ENCODE results near the gene GABBR2.

The GABBR2 gene

GRCh38 chr9:98575379-98576346, 133.1 kb downstream of the GABBR2 start:
- H3K27ac ChIP-seq = no peak overlapping the region
- DNase-seq (ENCODE audit: low read depth, low spot score) = peak; percentile 50

GRCh38 chr9:98573749-98574278, 134.9 kb downstream of the GABBR2 start:
- no peak overlapping the region for H3K27ac ChIP-seq
- DNase-seq (ENCODE audit: low read depth, low spot score) = no peak

GRCh38 chr9:98572796-98573195, 135.9 kb downstream of the GABBR2 start:
- no peak for DNase-seq (ENCODE audit: low read depth, low spot score)
- no peak overlapping the region for H3K27ac ChIP-seq

GRCh38 chr9:98572054-98572627, 136.6 kb downstream of the GABBR2 start:
- no peak for DNase-seq (ENCODE audit: low read depth, low spot score)
- H3K27ac ChIP-seq = no peak overlapping the region

GRCh38 chr9:98571643-98572042, 137.1 kb downstream of the GABBR2 start:
- no peak overlapping the region for H3K27ac ChIP-seq
- DNase-seq (ENCODE audit: low read depth, low spot score) = no peak

GRCh38 chr9:98570663-98571440, 137.9 kb downstream of the GABBR2 start:
- H3K27ac ChIP-seq = no peak overlapping the region
- no peak for DNase-seq (ENCODE audit: low read depth, low spot score)

GRCh38 chr9:98570055-98570454, 138.7 kb downstream of the GABBR2 start:
- DNase-seq (ENCODE audit: low read depth, low spot score) = no peak
- no peak overlapping the region for H3K27ac ChIP-seq

- no peak for DNase-seq (ENCODE audit: low read depth, low spot score)
Measured at GRCh38 chr9:98569491-98569890, 139.2 kb downstream of the GABBR2 start.

GRCh38 chr9:98568909-98569469, 139.7 kb downstream of the GABBR2 start:
- no peak overlapping the region for H3K27ac ChIP-seq
- no peak for DNase-seq (ENCODE audit: low read depth, low spot score)

More at GRCh38 chr9:98569491-98569890, 139.2 kb downstream of the GABBR2 start:
- H3K27ac ChIP-seq = no peak overlapping the region

- no peak for DNase-seq (ENCODE audit: low read depth, low spot score)
- H3K27ac ChIP-seq = no peak overlapping the region
Measured at GRCh38 chr9:98568234-98568908, 140.4 kb downstream of the GABBR2 start.

GRCh38 chr9:98567540-98568233, 141.0 kb downstream of the GABBR2 start:
- no peak overlapping the region for H3K27ac ChIP-seq

GRCh38 chr9:98565152-98566135, 143.3 kb downstream of the GABBR2 start:
- no peak overlapping the region for H3K27ac ChIP-seq
- DNase-seq (ENCODE audit: low read depth, low spot score) = no peak

More at GRCh38 chr9:98567540-98568233, 141.0 kb downstream of the GABBR2 start:
- DNase-seq (ENCODE audit: low read depth, low spot score) = no peak

- H3K27ac ChIP-seq = no peak overlapping the region
- no peak for DNase-seq (ENCODE audit: low read depth, low spot score)
Measured at GRCh38 chr9:98564714-98565113, 144.0 kb downstream of the GABBR2 start.

- DNase-seq (ENCODE audit: low read depth, low spot score) = no peak
- H3K27ac ChIP-seq = no peak overlapping the region
Measured at GRCh38 chr9:98563988-98564387, 144.7 kb downstream of the GABBR2 start.

GRCh38 chr9:98563212-98563907, 145.4 kb downstream of the GABBR2 start:
- no peak overlapping the region for H3K27ac ChIP-seq
- no peak for DNase-seq (ENCODE audit: low read depth, low spot score)

- H3K27ac ChIP-seq = no peak overlapping the region
- DNase-seq (ENCODE audit: low read depth, low spot score) = no peak
Measured at GRCh38 chr9:98559561-98559960, 149.2 kb downstream of the GABBR2 start.

- no peak overlapping the region for H3K27ac ChIP-seq
- DNase-seq (ENCODE audit: low read depth, low spot score) = no peak
Measured at GRCh38 chr9:98558575-98558974, 150.2 kb downstream of the GABBR2 start.
